Measurements from ENCODE around the gene SFMBT2. TPM values are rescaled to one million over a fixed set of nuclear protein-coding genes. Genes with fewer than 3 reads are reported as not detected.
A peak's percentile ranks its signal among the peaks of the same experiment; 100 is the strongest.

Gene SFMBT2
- total RNA-seq, 1 experiment from 2014 or later, result 7.4 TPM

DNA sequence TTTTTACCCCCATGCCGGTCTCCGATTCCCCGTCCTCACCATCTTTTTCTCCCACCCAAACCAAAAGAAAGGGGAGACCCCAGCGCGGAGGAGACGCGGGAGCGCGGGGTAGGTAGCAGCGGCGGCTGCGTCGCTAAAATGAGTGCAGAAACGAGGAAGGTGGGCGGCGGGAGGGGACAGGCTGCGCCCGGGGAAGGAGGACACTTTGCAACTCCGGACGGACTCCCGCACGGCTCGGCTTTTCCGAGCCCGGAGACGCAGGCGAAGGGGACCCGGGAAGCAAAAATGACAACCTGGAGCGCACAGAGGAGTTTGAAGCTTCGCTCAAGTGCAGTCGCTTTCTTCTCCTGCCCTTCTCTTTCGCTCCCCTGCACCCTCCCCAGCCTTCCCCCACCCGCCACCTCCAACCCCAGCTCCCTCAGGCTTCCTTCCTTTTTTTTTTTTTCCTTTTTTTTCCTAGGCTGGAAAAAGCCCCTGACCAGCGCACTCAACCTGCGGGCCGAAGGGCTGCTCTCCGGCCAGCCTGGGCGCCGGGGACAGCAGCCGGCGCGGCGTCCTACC is 453 bp downstream of the SFMBT2 start:
- no TSS peak for BruUV-seq (replicated peaks)
- Mint-ChIP-seq H3K27me3 (ENCODE audit: insufficient read depth, unreplicated experiment) (no peaks in the 10 kb centered on the region), H3K4me3 (ENCODE audit: unreplicated experiment) (peak overlapping the region; percentile 86), H3K4me1 (ENCODE audit: insufficient read depth, unreplicated experiment) (peaks cover 9% of the 10 kb centered on the region), H3K27ac (ENCODE audit: low read depth, unreplicated experiment) (peak overlapping the region; percentile 14), H3K9me3 (ENCODE audit: unreplicated experiment) (no peaks in the 10 kb centered on the region), H3K36me3 (ENCODE audit: insufficient read depth, unreplicated experiment) (peaks cover 5% of the 10 kb centered on the region)
- TF ChIP-seq, protein P1, sequence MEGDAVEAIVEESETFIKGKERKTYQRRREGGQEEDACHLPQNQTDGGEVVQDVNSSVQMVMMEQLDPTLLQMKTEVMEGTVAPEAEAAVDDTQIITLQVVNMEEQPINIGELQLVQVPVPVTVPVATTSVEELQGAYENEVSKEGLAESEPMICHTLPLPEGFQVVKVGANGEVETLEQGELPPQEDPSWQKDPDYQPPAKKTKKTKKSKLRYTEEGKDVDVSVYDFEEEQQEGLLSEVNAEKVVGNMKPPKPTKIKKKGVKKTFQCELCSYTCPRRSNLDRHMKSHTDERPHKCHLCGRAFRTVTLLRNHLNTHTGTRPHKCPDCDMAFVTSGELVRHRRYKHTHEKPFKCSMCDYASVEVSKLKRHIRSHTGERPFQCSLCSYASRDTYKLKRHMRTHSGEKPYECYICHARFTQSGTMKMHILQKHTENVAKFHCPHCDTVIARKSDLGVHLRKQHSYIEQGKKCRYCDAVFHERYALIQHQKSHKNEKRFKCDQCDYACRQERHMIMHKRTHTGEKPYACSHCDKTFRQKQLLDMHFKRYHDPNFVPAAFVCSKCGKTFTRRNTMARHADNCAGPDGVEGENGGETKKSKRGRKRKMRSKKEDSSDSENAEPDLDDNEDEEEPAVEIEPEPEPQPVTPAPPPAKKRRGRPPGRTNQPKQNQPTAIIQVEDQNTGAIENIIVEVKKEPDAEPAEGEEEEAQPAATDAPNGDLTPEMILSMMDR (IDR thresholded peaks at IDR 0.05; ENCODE audit: unreplicated experiment), result no peak
- DNase-seq (ENCODE audit: unreplicated experiment), result peak; percentile 26
- intact Hi-C loops (cut with micrococcal nuclease), result loop anchor here (1.0 kb wide), 1 partner anchor 289 kb away; no protein-coding TSS in a partner anchor
- CTCF ChIA-PET, result interaction anchor here (0.6 to 2.4 kb wide), 14 partner anchors 9 to 768 kb away, joined by 3 to 22 read pairs (median 4); no protein-coding TSS in a partner anchor
- POLR2A ChIA-PET, result interaction anchor here (0.6 to 3.6 kb wide), 14 partner anchors 11 to 689 kb away, joined by 3 to 24 read pairs (median 4); no protein-coding TSS in a partner anchor

DNA sequence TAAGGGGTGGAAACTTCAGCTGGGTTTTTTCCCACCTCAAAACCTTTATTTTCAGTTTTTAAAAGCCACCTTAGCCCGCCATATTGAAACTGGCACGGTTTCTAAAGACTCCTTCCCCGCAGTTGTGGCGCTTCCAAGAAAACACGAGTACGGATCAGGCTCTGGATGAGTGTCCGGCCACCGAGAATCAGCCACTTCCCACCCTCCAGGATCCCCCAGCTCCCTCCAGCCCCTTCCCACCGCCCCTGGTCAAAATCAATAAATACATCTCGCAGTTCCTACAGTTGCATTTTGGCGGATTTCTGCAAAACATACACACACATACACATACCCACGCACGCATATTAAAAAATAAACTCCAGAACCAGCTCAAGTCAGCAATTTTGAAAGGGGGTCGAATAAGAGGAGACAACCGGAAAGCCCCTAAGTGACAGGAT is 1.1 kb downstream of the SFMBT2 start:
- peaks cover 5% of the 10 kb centered on the region for H3K36me3 Mint-ChIP-seq (ENCODE audit: insufficient read depth, unreplicated experiment)
- DNase-seq (ENCODE audit: unreplicated experiment), result peak; percentile 20
- no TSS peak for BruUV-seq (replicated peaks)
- POLR2A ChIA-PET, result interaction anchor here (0.7 to 3.6 kb wide), 14 partner anchors 12 to 869 kb away, joined by 3 to 24 read pairs (median 4); no protein-coding TSS in a partner anchor
- intact Hi-C loops (cut with micrococcal nuclease), result loop anchor here (1.0 kb wide), 2 partner anchors 149 to 288 kb away; no protein-coding TSS in a partner anchor
- peak overlapping the region; percentile 86 for H3K4me3 Mint-ChIP-seq (ENCODE audit: unreplicated experiment)
- H3K27ac Mint-ChIP-seq (ENCODE audit: low read depth, unreplicated experiment), result peak overlapping the region; percentile 14
- H3K9me3 Mint-ChIP-seq (ENCODE audit: unreplicated experiment), result no peaks in the 10 kb centered on the region
- TF ChIP-seq, protein P1 (IDR thresholded peaks at IDR 0.05; ENCODE audit: unreplicated experiment), result no peak
- no peaks in the 10 kb centered on the region for H3K27me3 Mint-ChIP-seq (ENCODE audit: insufficient read depth, unreplicated experiment)
- CTCF ChIA-PET, result interaction anchor here (0.6 to 2.4 kb wide), 14 partner anchors 104 to 740 kb away, joined by 3 to 22 read pairs (median 4); no protein-coding TSS in a partner anchor
- H3K4me1 Mint-ChIP-seq (ENCODE audit: insufficient read depth, unreplicated experiment), result peaks cover 9% of the 10 kb centered on the region

DNA sequence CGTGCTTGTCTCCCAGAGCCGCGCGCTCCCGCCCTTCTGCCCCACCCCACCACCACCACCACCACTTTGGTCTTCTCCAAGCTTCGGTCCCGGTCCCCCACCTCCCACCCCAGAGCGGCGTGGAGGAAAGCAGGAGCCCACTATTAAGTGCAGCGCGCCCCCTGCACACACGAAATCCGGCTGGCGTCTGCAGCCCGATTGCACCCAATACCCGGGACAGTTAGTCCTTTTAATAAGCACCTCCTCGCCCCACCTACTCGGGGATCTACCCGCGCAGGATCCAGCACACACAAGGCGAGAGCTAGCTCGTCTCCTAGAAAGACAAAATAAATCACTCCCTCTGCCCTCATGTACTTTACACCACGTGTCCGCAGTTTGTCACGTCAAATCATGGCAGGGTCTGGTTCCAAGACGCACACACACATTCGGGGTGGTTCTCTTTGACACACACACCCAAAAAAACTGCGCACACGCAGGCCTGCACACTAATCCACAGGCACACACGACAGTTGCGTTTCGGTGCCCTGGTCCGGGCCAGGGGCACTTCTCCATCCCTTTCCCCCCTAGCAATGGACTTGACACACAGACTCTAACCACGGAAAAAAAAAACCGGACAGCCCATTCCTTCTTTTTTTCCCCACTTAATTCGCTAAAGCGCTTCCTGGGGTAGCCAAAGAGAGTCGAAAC is 1.6 kb downstream of the SFMBT2 start:
- ChIA-PET POLR2A (interaction anchor here (0.7 to 3.6 kb wide), 12 partner anchors 12 to 870 kb away, joined by 3 to 24 read pairs (median 4); no protein-coding TSS in a partner anchor), CTCF (interaction anchor here (0.6 to 2.4 kb wide), 11 partner anchors 103 to 740 kb away, joined by 3 to 22 read pairs (median 4); no protein-coding TSS in a partner anchor)
- intact Hi-C loops (cut with micrococcal nuclease), result loop anchor here (1.0 kb wide), 1 partner anchor 149 kb away; no protein-coding TSS in a partner anchor

More for the DNA sequence above, 1.6 kb downstream of the SFMBT2 start:
- no TSS peak for BruUV-seq (replicated peaks)
- Mint-ChIP-seq H3K4me3 (ENCODE audit: unreplicated experiment) (peak overlapping the region; percentile 86), H3K9me3 (ENCODE audit: unreplicated experiment) (no peaks in the 10 kb centered on the region), H3K36me3 (ENCODE audit: insufficient read depth, unreplicated experiment) (peaks cover 5% of the 10 kb centered on the region), H3K27me3 (ENCODE audit: insufficient read depth, unreplicated experiment) (no peaks in the 10 kb centered on the region), H3K4me1 (ENCODE audit: insufficient read depth, unreplicated experiment) (peaks cover 9% of the 10 kb centered on the region), H3K27ac (ENCODE audit: low read depth, unreplicated experiment) (peak overlapping the region; percentile 14)
- TF ChIP-seq, protein P1 (IDR thresholded peaks at IDR 0.05; ENCODE audit: unreplicated experiment), result no peak
- DNase-seq (ENCODE audit: unreplicated experiment), result peak; percentile 9
